HG03175 (cell line): ENCODE data around the gene METTL21A.
A peak's percentile ranks its signal among the peaks of the same experiment; 100 is the strongest.

Experiments
- ATAC-seq: cut with Tn5 transposase; IDR thresholded peaks from one replicate; pipeline ENCODE4 v1.9.1; 2021; ENCODE audit warnings: mild to moderate bottlenecking, moderate library complexity; ENCODE audit not compliant: unreplicated experiment

METTL21A gene

DNA sequence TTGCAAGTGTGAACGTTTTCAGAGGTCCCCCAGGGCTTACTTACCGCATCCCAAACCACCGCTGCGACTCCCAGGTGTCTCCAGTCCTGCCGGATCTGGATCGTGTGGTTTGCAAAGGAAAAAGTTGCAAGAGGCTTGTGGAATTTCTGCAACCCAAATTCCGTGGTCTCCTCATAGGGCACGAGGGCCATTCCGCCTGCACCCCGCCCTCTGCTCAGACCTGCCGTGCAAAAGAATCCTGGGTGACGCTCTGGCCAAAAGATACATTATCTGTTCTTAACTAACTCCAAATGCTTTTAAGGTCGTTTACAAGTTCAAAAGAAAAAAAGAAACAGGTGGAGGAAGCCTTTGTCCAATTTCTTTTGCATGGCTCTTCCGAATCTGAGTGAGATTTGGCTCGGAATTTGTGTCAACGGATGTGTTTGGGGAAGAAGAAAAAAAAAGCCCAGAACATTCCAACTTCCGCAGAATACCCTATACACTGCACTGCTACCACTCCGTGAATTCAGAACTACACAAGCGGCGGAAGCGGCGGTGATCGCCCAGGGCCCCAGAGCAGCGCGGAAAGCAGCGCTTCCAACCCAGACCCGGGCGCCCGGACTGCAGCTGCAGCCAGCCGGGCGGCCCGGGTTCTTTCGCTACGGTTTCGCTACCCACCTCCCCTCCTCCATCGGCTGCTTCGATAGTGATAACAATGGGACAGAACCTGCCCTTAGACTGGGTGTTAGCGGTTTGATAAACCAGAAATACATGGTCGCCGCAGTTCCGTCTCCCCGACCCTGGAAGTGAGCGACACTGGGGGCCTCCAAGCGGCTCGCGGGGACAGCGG, 795 bp downstream of the METTL21A start:
- peak; percentile 30 for ATAC-seq

DNA sequence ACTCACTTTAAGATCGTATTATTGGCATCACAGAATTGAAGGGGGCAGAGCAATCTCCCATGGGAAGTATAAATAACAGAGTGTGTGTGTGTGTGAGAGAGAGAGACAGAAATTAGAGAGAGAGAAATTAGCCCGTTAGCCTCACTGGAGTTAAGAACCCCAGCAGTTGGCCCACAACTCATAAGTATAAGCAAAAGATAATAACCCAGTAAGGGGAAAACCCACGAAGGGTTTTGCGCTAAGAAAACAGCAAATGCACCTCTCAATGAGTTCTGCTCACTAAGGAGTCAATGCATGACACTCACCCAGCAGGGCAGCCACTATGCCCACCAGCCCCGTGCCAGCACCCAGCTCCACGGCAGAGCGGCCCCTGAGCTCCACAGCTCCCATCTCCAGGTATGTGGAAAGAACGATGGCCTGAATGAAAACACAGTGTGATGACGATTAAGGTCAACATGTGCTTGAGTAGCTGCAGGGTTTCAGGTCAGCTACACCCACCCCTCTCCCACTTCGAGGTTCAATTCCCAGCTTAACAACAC, 3.6 kb downstream of the METTL21A start:
- ATAC-seq = no peak

- ATAC-seq = peak; percentile 42
Measured at GRCh38 chr2:207619764-207620203, 5.4 kb downstream of the METTL21A start.

- ATAC-seq = no peak
Measured at GRCh38 chr2:207617011-207617671, 8.1 kb downstream of the METTL21A start.

GRCh38 chr2:207616185-207616584, 9.0 kb downstream of the METTL21A start:
- ATAC-seq = no peak

GRCh38 chr2:207614824-207615223, 10.4 kb downstream of the METTL21A start:
- no peak for ATAC-seq

DNA sequence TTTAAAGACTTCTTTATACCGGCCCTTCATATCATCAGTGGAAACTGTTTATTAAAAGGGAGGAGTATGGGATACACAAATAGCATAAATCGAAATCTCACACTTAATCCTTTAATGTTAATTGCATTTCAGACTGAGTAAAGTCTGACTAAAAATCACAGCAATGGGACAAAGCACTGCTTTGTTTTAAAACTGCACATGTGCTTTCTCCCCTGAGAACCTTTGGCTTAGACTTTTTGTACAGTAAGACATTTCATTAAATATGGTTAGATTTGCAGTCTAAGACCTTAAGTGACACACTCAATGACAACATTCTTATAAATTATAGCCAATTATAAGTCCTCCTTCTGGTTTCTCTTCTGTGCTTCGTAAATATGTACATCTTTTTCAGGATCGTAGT, 12.5 kb downstream of the METTL21A start:
- no peak for ATAC-seq

DNA sequence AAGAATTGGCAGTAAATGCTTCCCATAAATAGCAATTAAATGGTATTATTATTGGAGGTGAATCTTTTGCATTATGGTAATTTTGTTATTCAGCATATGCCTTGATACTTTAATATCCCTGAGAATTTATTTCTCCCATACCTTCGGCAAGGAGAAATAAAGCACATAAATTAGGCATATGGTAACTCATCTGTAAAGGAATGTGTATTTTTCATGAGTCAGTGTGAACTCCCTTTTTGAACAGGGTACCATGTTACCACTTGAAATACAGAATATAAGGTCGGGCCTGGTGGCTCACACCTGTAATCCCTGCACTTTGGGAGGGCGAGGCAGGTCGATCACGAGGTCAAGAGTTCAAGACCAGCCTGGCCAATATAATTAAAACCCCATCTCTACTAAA, 18.4 kb downstream of the METTL21A start:
- ATAC-seq = no peak

GRCh38 chr2:207606399-207606798, 18.8 kb downstream of the METTL21A start:
- ATAC-seq = no peak

DNA sequence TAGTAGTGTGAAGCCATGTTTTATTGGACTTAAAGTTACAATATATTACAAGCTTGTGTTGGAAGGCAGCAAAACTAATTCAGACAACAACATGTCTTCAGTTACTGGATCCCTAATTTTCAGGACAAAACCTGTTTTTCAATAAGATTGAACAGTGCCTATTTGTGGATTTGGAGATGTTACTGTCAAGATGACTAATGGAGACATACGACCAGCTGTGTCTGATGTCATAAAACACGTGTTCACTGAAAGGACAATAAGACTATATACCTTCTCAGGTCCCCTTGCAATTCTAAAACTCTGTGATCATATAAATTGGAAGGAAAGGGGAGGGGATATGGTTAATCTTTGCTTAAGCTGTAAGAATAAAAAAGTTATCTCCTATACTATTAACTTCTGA, 21.7 kb downstream of the METTL21A start:
- no peak for ATAC-seq

DNA sequence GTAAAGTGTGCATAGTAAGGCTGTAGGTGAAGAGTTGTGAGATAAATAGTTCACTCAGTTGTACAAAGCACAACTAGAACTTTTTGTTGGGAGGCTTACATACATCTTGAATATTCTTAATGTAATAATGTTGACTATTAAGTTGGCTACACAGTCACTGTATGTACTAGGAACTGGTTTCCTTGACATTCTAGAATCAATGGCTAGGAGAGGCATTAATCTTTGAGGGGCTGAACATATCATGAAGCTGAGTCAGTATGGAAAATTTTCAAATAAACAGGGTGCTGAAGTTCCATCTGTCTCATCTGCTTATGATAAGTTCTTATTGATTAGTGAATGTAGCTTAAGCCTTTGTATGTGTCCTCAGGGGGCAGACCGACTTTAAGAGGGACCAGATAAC, 23.4 kb downstream of the METTL21A start:
- ATAC-seq = no peak

GRCh38 chr2:207600231-207600630, 25.0 kb downstream of the METTL21A start:
- no peak for ATAC-seq

- no peak for ATAC-seq
Measured at GRCh38 chr2:207599636-207600035, 25.6 kb downstream of the METTL21A start.

GRCh38 chr2:207594731-207595130, 30.5 kb downstream of the METTL21A start:
- ATAC-seq = no peak

GRCh38 chr2:207594264-207594663, 30.9 kb downstream of the METTL21A start:
- ATAC-seq = no peak

DNA sequence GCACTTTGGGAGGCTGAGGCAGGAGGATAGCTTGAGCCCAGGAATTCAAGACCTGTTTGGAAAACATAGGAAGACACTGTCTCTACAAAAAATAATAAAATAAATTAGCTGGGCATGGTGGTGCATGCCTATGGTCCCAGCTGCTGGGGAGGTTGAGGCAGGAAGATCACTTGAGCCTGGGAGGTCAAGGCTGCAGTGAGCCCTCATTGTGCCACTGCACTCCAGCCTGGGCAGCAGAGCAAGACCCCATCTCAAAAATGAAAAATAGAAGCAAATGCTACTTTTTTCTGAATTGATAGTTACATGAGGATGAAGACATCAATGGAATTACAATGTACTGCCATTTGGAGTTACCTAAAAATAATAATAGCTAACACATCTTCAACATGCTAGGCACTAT, 31.9 kb downstream of the METTL21A start:
- no peak for ATAC-seq

- ATAC-seq = no peak
Measured at GRCh38 chr2:207589143-207589542, 36.1 kb downstream of the METTL21A start.

DNA sequence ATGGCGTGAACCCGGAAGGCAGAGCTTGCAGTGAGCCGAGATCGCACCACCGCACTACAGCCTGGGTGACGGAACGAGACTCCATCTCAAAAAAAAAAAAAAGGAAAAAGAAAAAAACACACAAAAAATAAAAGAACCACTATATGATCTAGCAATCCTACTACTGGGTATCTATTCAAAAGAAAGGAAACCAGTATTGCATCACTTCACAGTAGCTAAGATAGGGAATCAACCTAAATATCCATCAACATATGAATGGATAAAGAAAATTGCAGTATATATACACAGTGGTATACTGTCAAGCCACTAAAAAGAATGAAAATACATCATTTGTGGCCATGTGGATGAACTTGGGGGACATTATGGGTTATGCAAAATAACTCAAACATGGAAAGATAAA, 37.9 kb downstream of the METTL21A start:
- no peak for ATAC-seq

GRCh38 chr2:207584952-207585351, 40.2 kb downstream of the METTL21A start:
- ATAC-seq = no peak

DNA sequence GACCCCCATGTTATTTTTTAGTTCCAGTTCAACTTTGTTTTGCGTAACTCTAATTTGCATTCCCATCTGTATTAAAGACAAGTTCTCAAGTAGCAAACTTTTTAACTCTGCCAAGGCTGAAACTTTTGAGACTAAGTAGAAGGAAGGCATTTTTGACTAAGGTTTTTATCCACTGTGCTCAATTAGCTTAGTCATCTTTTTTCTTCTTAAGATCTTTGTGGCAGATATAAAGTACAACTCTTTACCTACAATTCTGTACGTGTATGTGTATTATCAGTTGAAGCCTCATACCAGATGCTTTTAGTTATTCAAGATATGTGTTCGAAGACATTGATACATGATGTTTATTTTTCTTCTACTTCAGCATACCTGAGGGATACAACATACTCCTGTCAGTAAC, 53.8 kb downstream of the METTL21A start:
- no peak for ATAC-seq

- no peak for ATAC-seq
Measured at GRCh38 chr2:207567671-207568070, 57.5 kb downstream of the METTL21A start.
